Aortic smooth muscle cell (primary cell): ENCODE data around the gene PARP11. TPM values are rescaled to one million over a fixed set of nuclear protein-coding genes. Genes with fewer than 3 reads are reported as not detected.

Experiments used
- total RNA-seq: library from RNA; depleted of rRNA; stranded (reverse); fragments of >200 nt; gene quantifications from 2 replicates; pipeline ENCODE4 v1.2.3, GENCODE V29; 2014

Gene PARP11
- 2.5 and 5.2 TPM in 2 replicates for total RNA-seq

GRCh38 chr12:3872800-3873636 is at the start of gene PARP11:
Gene PARP11 (minus strand): TSS chr12:3873399. CDS start chr12:3873229, 170 bp downstream.

Other genes with a start within 250 kb of the PARP11 start
- gene CRACR2A, start 120.3 kb downstream of the PARP11 start, total RNA-seq, result 2.1 TPM in 2 replicates